ENCODE data around the gene SRL.
A peak's percentile ranks its signal among the peaks of the same experiment; 100 is the strongest.

The SRL gene

GRCh38 chr16:4203748-4204147, 38.1 kb downstream of the SRL start:
- TF ChIP-seq CTCF (conservative IDR thresholded peaks at IDR 0.05): no peak
- no peak overlapping the region for H3K27ac ChIP-seq

- no peak overlapping the region for H3K27ac ChIP-seq
- TF ChIP-seq CTCF (conservative IDR thresholded peaks at IDR 0.05): no peak
Measured at GRCh38 chr16:4202615-4203345, 39.1 kb downstream of the SRL start.

GRCh38 chr16:4200781-4201137, 41.1 kb downstream of the SRL start:
- no peak for TF ChIP-seq CTCF (conservative IDR thresholded peaks at IDR 0.05)

GRCh38 chr16:4200000-4200780, 41.7 kb downstream of the SRL start:
- no peak overlapping the region for H3K27ac ChIP-seq
- TF ChIP-seq CTCF (conservative IDR thresholded peaks at IDR 0.05): peak; percentile 81

More at GRCh38 chr16:4200781-4201137, 41.1 kb downstream of the SRL start:
- no peak overlapping the region for H3K27ac ChIP-seq

GRCh38 chr16:4198816-4199215, 43.1 kb downstream of the SRL start:
- no peak overlapping the region for H3K27ac ChIP-seq
- TF ChIP-seq CTCF (conservative IDR thresholded peaks at IDR 0.05): no peak

- TF ChIP-seq CTCF (conservative IDR thresholded peaks at IDR 0.05): no peak
- no peak overlapping the region for H3K27ac ChIP-seq
Measured at GRCh38 chr16:4194661-4195060, 47.2 kb downstream of the SRL start.

- no peak overlapping the region for H3K27ac ChIP-seq
Measured at GRCh38 chr16:4193920-4194319, 48.0 kb downstream of the SRL start.

More at GRCh38 chr16:4193920-4194319, 48.0 kb downstream of the SRL start:
- TF ChIP-seq CTCF (conservative IDR thresholded peaks at IDR 0.05): no peak

All from VCaP (cell line).